NOMO-1 (cell line): ENCODE results near the gene ADAM12.

Experiments
- DNase-seq, 2 experiments: peaks; one replicate each; lab custom pipeline; 2025; ENCODE audit not compliant: unreplicated experiment in 2 of 2; lab: John Stamatoyannopoulos, UW

ADAM12 gene

GRCh38 chr10:126155528-126155927 lies 232.7 kb downstream of the ADAM12 start:
- DNase-seq, result no peak

GRCh38 chr10:126153711-126154628 lies 234.3 kb downstream of the ADAM12 start:
- DNase-seq, result no peak

GRCh38 chr10:126147866-126148587 lies 240.2 kb downstream of the ADAM12 start:
- DNase-seq, result no peak

- no peak for DNase-seq
These were observed 241.5 kb downstream of the ADAM12 start for GRCh38 chr10:126146771-126147170.

GRCh38 chr10:126143117-126143516 lies 245.2 kb downstream of the ADAM12 start:
- DNase-seq, result no peak

- DNase-seq, result no peak
These were observed 247.5 kb downstream of the ADAM12 start for GRCh38 chr10:126140746-126141273.

GRCh38 chr10:126137562-126138221 lies 250.6 kb downstream of the ADAM12 start:
- DNase-seq, result no peak

GRCh38 chr10:126135941-126136595 lies 252.2 kb downstream of the ADAM12 start:
- peak in 1 of 2 experiments; percentile 1 for DNase-seq

- DNase-seq, result no peak
These were observed 253.1 kb downstream of the ADAM12 start for GRCh38 chr10:126135177-126135576.

- no peak for DNase-seq
These were observed 254.2 kb downstream of the ADAM12 start for GRCh38 chr10:126133906-126134656.

- no peak for DNase-seq
These were observed 255.1 kb downstream of the ADAM12 start for GRCh38 chr10:126133082-126133620.

- no peak for DNase-seq
These were observed 256.9 kb downstream of the ADAM12 start for GRCh38 chr10:126131341-126131740.

GRCh38 chr10:126130271-126130710 lies 258.0 kb downstream of the ADAM12 start:
- DNase-seq, result no peak

GRCh38 chr10:126129026-126129425 lies 259.3 kb downstream of the ADAM12 start:
- DNase-seq, result no peak

GRCh38 chr10:126128581-126128980 lies 259.7 kb downstream of the ADAM12 start:
- DNase-seq, result no peak

- no peak for DNase-seq
These were observed 260.7 kb downstream of the ADAM12 start for GRCh38 chr10:126127481-126128029.

- DNase-seq, result no peak
These were observed 261.4 kb downstream of the ADAM12 start for GRCh38 chr10:126126866-126127265.

- no peak for DNase-seq
These were observed 262.3 kb downstream of the ADAM12 start for GRCh38 chr10:126126023-126126422.

- DNase-seq, result no peak
These were observed 263.5 kb downstream of the ADAM12 start for GRCh38 chr10:126124668-126125349.
